HepG2 (cell line): ENCODE data around the gene PLAGL2. TPM values are rescaled to one million over a fixed set of nuclear protein-coding genes. Genes with fewer than 3 reads are reported as not detected.

Experiments
- CBX5 ChIP-seq: sonication (generic); formaldehyde crosslinking; IDR thresholded peaks from 2 replicates; pipeline ENCODE4 v1.4.0; 2020; ENCODE audit warnings: missing genetic modification reagents, borderline replicate concordance
- DBP ChIP-seq: sonication (generic); formaldehyde crosslinking; IDR thresholded peaks from 2 replicates; pipeline ENCODE4 v1.4.0; 2020; ENCODE audit warnings: missing genetic modification reagents; ENCODE audit errors: not compliant biosample characterization
- FOXA3 ChIP-seq: IDR thresholded peaks from 2 replicates; pipeline ENCODE4 v1.6.1; 2016; ENCODE audit warnings: missing genetic modification reagents, missing compliant biosample characterization
- HDAC1 ChIP-seq: sonication (generic); formaldehyde crosslinking; IDR thresholded peaks from 2 replicates; pipeline ENCODE4 v1.5.1; 2020; ENCODE audit warnings: mild to moderate bottlenecking, missing genetic modification reagents
- HHEX ChIP-seq: IDR thresholded peaks from 2 replicates; pipeline ENCODE4 v1.6.1; 2016; ENCODE audit warnings: control low read depth
- LCORL ChIP-seq, 2 experiments: fragments of 450-650 bp in 1 of 2; sonication (generic) in 1 of 2; formaldehyde crosslinking in 1 of 2; IDR thresholded peaks; 2 replicates each; pipeline versions ENCODE4 v1.5.0 to v1.6.1; 2017 to 2020; ENCODE audit warnings: antibody characterized with exemption in 1 of 2, missing genetic modification reagents in 1 of 2
- MATR3 ChIP-seq: sonication (generic); formaldehyde crosslinking; IDR thresholded peaks from 2 replicates; pipeline ENCODE4 v1.4.0; 2020; ENCODE audit warnings: missing genetic modification reagents
- POLR2A ChIP-seq, 2 experiments: IDR thresholded peaks; 2 replicates each; pipeline ENCODE4 v1.6.1; 2011; ENCODE audit warnings: low read depth in 2 of 2, low read length in 2 of 2, mild to moderate bottlenecking in 1 of 2, moderate library complexity in 1 of 2; ENCODE audit not compliant: insufficient read depth in 1 of 2
- PRDM15 ChIP-seq: sonication (generic); formaldehyde crosslinking; IDR thresholded peaks from 2 replicates; pipeline ENCODE4 v1.4.0; 2020; ENCODE audit warnings: missing genetic modification reagents
- SOX6 ChIP-seq, 2 experiments: fragments of 450-650 bp in 1 of 2; sonication (generic) in 1 of 2; formaldehyde crosslinking in 1 of 2; IDR thresholded peaks; 2 replicates each; pipeline versions ENCODE4 v1.4.0 to v1.6.1; 2017 to 2020; ENCODE audit warnings: antibody characterized with exemption in 1 of 2, mild to moderate bottlenecking in 1 of 2, missing genetic modification reagents in 1 of 2
- TARDBP ChIP-seq: sonication (generic); formaldehyde crosslinking; IDR thresholded peaks from 2 replicates; pipeline ENCODE4 v1.8.0; 2022; ENCODE audit warnings: mild to moderate bottlenecking, missing genetic modification reagents
- TOPORS ChIP-seq: sonication (generic); formaldehyde crosslinking; IDR thresholded peaks from 2 replicates; pipeline ENCODE4 v1.8.0; 2023; ENCODE audit warnings: mild to moderate bottlenecking, missing genetic modification reagents
- ZNF251 ChIP-seq: sonication (generic); formaldehyde crosslinking; IDR thresholded peaks from 2 replicates; pipeline ENCODE4 v1.9.0; 2021; ENCODE audit warnings: mild to moderate bottlenecking, missing genetic modification reagents
- ZNF282 ChIP-seq: fragments of 450-650 bp; IDR thresholded peaks from 2 replicates; pipeline ENCODE4 v1.6.1; 2018; ENCODE audit not compliant: partially characterized antibody
- ZNF510 ChIP-seq: sonication (generic); formaldehyde crosslinking; IDR thresholded peaks from 2 replicates; pipeline ENCODE4 v1.4.0; 2020; ENCODE audit warnings: low read depth, mild to moderate bottlenecking, missing genetic modification reagents
- ZNF562 ChIP-seq: sonication (generic); formaldehyde crosslinking; IDR thresholded peaks from 2 replicates; pipeline ENCODE4 v1.8.0; 2022; ENCODE audit warnings: missing genetic modification reagents, borderline replicate concordance
- ZNF577 ChIP-seq: sonication (generic); formaldehyde crosslinking; IDR thresholded peaks from 2 replicates; pipeline ENCODE4 v1.4.0; 2020; ENCODE audit warnings: mild to moderate bottlenecking, low read depth, missing genetic modification reagents, borderline replicate concordance
- polyA plus RNA-seq, 8 experiments: library from polyadenylated mRNA; depleted of rRNA in 3 of 8; stranded (reverse) in 7 of 8; unstranded in 1 of 8; fragments of >200 nt; fragmentation: Illumina TruSeq in 4 of 8; extraction: Trizol in 4 of 8; gene quantifications; 2 replicates each; pipeline versions ENCODE4 v1.2.1 to v1.2.3, GENCODE V29; 2011 to 2016; ENCODE audit warnings: low read depth in 4 of 8, missing spikeins in 1 of 8, mixed read lengths in 1 of 8; ENCODE audit not compliant: insufficient read depth in 1 of 8
- total RNA-seq, 5 experiments: library from RNA; depleted of rRNA; stranded (reverse); fragments of >200 nt; fragmentation: Illumina TruSeq; extraction: Trizol; gene quantifications; 2 replicates each; pipeline ENCODE4 v1.2.3, GENCODE V29; 2016; ENCODE audit warnings: low read depth in 1 of 5
- TF ChIP-seq, protein P1 (sequence below): sonication (generic); formaldehyde crosslinking; IDR thresholded peaks from 2 replicates; pipeline ENCODE4 v1.4.0; 2020; ENCODE audit warnings: missing genetic modification reagents, mild to moderate bottlenecking, borderline replicate concordance
- TF ChIP-seq, protein P2 (sequence below): fragments of 450-650 bp; IDR thresholded peaks from 2 replicates; pipeline ENCODE4 v1.6.1; 2017; ENCODE audit warnings: mild to moderate bottlenecking
- TF ChIP-seq, protein P3 (sequence below): sonication (generic); formaldehyde crosslinking; IDR thresholded peaks from 2 replicates; pipeline ENCODE4 v1.4.0; 2020; ENCODE audit warnings: mild to moderate bottlenecking, missing genetic modification reagents

Gene PLAGL2
- total and polyA plus RNA-seq, 2 of the 13 experiments (the other 11 are each of a cell fraction or from before 2014, with no cell fraction given), result 15.2 to 15.3 TPM

DNA sequence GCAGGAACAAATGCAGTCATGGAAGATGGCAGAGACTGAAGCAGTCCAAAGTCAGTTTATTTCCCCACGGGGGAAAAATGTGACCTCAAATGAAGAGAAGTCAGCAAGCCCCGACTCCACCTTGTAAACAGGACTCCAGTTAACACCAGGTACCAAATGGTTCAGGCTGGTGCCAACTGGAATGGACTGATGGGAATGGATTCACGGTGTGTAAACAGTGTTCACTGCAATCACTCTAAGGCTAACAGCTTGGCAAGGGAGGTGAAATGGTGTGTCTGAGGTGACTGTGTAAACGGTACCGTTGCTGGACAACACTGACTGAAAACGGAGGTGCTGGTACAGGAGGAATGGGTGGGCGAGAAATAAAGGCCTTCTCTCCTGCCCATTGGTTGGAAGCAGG lies 12.0 kb downstream of the PLAGL2 start (continued):
- TF ChIP-seq, protein P1, sequence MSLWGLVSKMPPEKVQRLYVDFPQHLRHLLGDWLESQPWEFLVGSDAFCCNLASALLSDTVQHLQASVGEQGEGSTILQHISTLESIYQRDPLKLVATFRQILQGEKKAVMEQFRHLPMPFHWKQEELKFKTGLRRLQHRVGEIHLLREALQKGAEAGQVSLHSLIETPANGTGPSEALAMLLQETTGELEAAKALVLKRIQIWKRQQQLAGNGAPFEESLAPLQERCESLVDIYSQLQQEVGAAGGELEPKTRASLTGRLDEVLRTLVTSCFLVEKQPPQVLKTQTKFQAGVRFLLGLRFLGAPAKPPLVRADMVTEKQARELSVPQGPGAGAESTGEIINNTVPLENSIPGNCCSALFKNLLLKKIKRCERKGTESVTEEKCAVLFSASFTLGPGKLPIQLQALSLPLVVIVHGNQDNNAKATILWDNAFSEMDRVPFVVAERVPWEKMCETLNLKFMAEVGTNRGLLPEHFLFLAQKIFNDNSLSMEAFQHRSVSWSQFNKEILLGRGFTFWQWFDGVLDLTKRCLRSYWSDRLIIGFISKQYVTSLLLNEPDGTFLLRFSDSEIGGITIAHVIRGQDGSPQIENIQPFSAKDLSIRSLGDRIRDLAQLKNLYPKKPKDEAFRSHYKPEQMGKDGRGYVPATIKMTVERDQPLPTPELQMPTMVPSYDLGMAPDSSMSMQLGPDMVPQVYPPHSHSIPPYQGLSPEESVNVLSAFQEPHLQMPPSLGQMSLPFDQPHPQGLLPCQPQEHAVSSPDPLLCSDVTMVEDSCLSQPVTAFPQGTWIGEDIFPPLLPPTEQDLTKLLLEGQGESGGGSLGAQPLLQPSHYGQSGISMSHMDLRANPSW (CRISPR knock-in tag), result no peak
- no peak for TF ChIP-seq TARDBP (CRISPR knock-in tag)
- TF ChIP-seq POLR2A (IDR thresholded peaks at IDR 0.05; ENCODE audit: insufficient read depth in 1 of 2, low read depth in 2 of 2, low read length in 2 of 2), result peak in 1 of 2 experiments; percentile 23; a peak in 2 of 4 replicates
- no peak for TF ChIP-seq ZNF251 (CRISPR knock-in tag)
- peak; percentile 92 for TF ChIP-seq PRDM15 (CRISPR knock-in tag)
- no peak for TF ChIP-seq ZNF510 (CRISPR knock-in tag)
- TF ChIP-seq ZNF577 (CRISPR knock-in tag), result no peak
- no peak for TF ChIP-seq HHEX (CRISPR knock-in tag)
- TF ChIP-seq SOX6 (IDR thresholded peaks at IDR 0.05), result no peak
- no peak for TF ChIP-seq SOX6 (CRISPR knock-in tag; IDR thresholded peaks at IDR 0.05)
- TF ChIP-seq MATR3, result no peak
- TF ChIP-seq, protein P2, sequence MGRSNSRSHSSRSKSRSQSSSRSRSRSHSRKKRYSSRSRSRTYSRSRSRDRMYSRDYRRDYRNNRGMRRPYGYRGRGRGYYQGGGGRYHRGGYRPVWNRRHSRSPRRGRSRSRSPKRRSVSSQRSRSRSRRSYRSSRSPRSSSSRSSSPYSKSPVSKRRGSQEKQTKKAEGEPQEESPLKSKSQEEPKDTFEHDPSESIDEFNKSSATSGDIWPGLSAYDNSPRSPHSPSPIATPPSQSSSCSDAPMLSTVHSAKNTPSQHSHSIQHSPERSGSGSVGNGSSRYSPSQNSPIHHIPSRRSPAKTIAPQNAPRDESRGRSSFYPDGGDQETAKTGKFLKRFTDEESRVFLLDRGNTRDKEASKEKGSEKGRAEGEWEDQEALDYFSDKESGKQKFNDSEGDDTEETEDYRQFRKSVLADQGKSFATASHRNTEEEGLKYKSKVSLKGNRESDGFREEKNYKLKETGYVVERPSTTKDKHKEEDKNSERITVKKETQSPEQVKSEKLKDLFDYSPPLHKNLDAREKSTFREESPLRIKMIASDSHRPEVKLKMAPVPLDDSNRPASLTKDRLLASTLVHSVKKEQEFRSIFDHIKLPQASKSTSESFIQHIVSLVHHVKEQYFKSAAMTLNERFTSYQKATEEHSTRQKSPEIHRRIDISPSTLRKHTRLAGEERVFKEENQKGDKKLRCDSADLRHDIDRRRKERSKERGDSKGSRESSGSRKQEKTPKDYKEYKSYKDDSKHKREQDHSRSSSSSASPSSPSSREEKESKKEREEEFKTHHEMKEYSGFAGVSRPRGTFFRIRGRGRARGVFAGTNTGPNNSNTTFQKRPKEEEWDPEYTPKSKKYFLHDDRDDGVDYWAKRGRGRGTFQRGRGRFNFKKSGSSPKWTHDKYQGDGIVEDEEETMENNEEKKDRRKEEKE, result no peak
- TF ChIP-seq ZNF282, result no peak
- TF ChIP-seq, protein P3, sequence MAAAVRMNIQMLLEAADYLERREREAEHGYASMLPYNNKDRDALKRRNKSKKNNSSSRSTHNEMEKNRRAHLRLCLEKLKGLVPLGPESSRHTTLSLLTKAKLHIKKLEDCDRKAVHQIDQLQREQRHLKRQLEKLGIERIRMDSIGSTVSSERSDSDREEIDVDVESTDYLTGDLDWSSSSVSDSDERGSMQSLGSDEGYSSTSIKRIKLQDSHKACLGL, result no peak
- peak; percentile 43; the same call in 1 of the 2 replicates for TF ChIP-seq FOXA3 (CRISPR knock-in tag)
- no peak for TF ChIP-seq DBP
- no peak for TF ChIP-seq TOPORS (CRISPR knock-in tag)
- no peak for TF ChIP-seq CBX5 (CRISPR knock-in tag)
- TF ChIP-seq ZNF562, result no peak
- no peak for TF ChIP-seq HDAC1 (CRISPR knock-in tag)
- TF ChIP-seq LCORL (IDR thresholded peaks at IDR 0.05), result no peak
- TF ChIP-seq LCORL (CRISPR knock-in tag; IDR thresholded peaks at IDR 0.05), result no peak
